Measurements from ENCODE around the gene HPN.

The HPN gene

DNA sequence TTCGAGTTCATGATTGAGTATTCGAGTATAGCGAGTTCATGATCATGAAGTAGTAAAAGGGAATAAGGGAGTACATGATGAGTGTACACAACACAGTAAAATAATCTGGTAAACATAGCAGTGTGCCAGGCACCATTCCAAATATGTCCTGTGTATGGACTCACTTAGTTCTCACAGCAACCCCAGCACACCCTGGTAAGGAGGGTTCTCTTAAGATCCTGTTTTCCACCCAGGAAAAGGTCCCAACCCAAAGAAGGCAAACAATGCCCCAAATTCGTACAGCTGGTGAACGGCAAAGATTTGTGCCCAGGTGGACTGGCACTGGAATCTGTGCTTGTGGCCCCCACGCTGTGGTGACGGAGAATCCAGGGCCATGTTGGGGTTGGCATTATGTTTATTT lies 21.4 kb downstream of the HPN start:
- DNase-seq (ENCODE audit: low read depth in 3 of 3), result no peak

DNA sequence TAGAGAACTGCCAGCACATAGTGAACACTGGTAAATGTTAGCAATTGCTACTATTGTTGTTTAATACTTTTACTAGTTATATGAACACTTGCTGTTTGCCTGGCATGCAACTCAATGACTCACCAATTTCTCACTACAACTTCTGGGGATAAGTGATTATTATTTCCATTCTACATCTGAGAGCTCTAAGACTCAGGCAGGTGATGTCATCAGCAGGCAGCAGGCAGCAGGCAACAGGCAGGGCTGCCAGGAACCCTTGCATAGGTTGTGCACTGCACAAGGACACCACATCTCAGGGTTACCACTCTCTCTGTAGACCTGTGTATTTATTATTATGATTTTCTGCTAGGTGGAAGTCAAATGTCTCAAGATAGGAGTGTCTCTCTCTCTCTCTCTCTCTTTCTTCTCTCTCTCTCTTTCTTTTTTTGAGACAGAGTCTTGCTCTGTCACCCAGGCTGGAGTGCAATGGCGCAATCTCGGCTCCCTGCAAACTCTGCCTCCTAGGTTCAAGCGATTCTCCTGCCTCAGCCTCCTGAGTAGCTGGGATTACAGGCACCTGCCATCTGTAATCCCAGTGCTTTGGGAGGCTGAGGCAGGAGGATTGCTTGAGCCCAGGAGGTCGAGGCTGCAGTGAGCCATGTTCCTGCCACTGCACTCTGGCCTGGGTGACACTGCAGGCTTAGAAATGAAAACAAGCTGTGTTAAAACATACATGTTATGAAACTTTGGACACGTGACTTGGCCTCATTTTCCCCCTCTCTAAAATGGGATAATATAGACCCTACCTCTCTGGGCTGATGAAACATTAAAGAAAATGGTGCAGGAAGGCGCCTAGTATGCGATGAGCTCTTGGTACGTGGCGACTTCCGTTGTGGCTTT lies 22.7 kb downstream of the HPN start:
- DNase-seq (ENCODE audit: low read depth in 3 of 3), result peak in 1 of 3 experiments; percentile 21

- no peak for DNase-seq (ENCODE audit: low read depth in 3 of 3)
These were observed 24.1 kb downstream of the HPN start for GRCh38 chr19:35065574-35065973.

GRCh38 chr19:35066121-35066520 lies 24.6 kb downstream of the HPN start:
- DNase-seq (ENCODE audit: low read depth in 3 of 3), result no peak

- peak; percentile 77 to 93 (median 84) for DNase-seq (ENCODE audit: low read depth in 3 of 3)
These were observed 25.4 kb downstream of the HPN start for GRCh38 chr19:35066691-35067563.

DNA sequence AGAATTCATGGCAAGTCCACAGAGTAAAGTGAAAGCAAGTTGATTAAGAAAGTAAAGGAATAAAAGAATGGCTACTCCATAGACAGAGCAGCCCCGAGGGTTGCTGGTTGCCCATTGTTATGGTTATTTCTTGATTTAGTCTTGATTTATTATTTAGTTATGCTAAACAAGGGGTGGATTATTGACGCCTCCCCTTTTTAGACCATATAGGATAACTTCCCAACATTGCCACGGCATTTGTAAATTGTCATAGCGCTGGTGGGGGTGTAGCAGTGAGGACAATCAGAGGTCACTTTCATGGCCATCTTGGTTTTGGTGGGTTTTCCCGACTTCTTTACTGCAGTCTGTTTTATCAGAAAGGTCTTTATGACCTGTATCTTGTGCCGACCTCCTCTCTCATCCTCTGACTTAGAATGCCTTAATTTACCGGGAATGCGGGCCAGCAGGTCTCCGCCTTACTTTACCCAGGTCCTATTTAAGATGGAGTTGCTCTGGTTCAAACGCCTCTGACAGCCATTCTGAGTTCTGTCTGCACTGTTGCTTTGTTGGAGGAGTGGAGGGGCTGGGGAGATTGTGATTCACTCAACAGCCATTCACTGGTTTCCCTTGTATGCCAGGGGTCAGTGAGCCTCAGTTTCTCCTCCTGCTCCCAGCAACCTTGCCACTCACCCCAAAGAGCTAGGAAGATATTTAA lies 27.6 kb downstream of the HPN start:
- DNase-seq (ENCODE audit: low read depth in 3 of 3), result no peak

GRCh38 chr19:35069696-35070095 lies 28.2 kb downstream of the HPN start:
- DNase-seq (ENCODE audit: low read depth in 3 of 3), result no peak

DNA sequence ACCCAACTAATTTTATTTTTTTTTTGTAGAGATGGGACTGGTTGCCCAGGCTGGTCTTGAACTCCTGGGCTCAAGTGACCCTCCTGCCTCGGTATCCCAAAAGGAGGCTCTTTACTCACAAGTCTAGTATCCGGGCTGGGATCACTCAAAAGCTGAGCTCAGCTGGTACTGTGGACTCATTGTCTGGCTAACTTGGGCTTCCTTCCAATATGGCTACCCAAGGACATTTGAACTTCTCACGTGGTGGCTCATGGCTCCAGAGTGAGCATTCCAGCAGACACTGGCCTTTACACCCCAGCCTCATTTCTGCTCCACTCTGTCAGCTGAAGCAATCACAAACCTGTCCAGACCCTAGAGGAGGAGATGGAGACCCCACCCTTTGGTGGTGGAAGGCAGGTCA lies 28.9 kb downstream of the HPN start:
- DNase-seq (ENCODE audit: low read depth in 3 of 3), result no peak

- DNase-seq (ENCODE audit: low read depth in 3 of 3), result no peak
These were observed 32.0 kb downstream of the HPN start for GRCh38 chr19:35073516-35073915.

- no peak for DNase-seq (ENCODE audit: low read depth in 3 of 3)
These were observed 32.4 kb downstream of the HPN start for GRCh38 chr19:35073941-35074340.

GRCh38 chr19:35074426-35075201 lies 33.1 kb downstream of the HPN start:
- no peak for DNase-seq (ENCODE audit: low read depth in 3 of 3)

- no peak for DNase-seq (ENCODE audit: low read depth in 3 of 3)
These were observed 33.9 kb downstream of the HPN start for GRCh38 chr19:35075202-35076025.

DNA sequence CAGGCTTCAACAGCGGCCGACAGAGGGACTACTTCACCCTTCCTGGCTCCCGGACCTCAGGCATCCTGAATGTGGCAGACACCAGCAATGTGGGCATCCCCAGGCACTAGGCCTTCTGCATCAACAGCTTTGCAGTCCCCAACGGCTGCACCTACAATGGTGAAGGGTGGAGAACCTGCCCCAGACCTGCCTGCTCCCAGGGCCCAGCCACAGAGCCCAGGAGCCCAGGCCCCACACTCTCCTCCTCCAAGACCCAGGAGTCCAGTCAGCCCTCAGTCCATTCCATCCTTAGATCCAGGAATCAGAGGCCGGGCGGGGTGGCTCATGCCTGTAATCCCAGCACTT lies 34.5 kb downstream of the HPN start:
- no peak for DNase-seq (ENCODE audit: low read depth in 3 of 3)

- no peak for DNase-seq (ENCODE audit: low read depth in 3 of 3)
These were observed 35.1 kb downstream of the HPN start for GRCh38 chr19:35076657-35077056.

DNA sequence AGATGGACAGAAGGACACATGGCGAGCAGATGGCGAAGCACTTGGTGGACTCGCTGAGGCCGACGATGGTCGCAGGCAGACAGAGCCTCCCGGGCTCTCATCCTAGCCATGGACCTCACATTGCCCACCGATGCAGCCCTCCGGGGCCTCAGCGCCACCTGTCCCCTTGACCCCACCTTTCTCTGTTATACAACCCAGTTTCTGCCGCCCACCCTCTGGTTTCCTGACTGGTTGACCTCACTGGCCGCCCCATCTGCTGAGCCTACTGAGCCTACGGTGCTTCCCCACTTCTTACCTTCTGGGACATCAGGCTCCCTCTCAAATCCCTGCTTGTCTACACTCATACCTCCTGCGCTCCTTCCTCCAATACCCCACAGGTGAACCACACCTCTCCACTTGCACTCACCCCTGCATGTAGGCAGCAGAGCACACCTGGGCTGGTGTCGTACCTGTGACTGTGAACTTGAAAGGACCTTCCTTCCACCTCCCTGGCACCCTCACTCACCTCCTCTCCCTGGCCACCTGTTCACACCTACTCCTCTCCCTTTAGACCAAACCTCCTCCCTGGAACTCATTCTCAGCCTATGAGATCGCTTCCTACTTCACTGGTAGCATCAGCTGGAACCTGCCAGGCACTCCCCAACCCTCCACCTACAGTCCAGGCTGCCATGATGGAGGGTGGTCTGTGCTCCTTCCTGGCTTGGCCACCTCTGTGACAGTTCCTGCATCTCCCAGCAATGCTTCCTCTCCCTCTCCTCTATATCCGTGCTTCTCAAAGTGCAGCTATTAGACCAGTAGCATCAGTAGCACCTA lies 36.1 kb downstream of the HPN start:
- no peak for DNase-seq (ENCODE audit: low read depth in 3 of 3)

DNA sequence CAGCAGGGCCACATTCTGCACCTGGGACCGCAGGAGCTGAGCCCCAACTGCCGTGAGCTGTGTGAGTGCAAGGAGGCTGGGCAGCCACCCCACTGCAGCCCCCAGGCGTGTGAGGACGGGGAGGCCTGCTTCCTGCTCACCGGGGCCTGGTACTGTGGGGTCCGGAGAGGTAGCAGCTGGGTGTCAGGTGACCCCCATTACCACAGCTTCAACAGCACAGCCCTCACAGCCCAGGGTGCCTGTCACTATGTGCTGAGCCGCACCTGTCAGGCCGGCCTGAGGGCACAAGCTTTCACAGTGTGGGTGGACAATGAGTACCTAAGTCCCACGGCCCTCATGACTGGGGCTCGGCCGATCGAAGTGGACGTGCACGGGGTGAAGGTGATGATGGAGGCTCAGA lies 38.3 kb downstream of the HPN start:
- DNase-seq (ENCODE audit: low read depth in 3 of 3), result no peak

DNA sequence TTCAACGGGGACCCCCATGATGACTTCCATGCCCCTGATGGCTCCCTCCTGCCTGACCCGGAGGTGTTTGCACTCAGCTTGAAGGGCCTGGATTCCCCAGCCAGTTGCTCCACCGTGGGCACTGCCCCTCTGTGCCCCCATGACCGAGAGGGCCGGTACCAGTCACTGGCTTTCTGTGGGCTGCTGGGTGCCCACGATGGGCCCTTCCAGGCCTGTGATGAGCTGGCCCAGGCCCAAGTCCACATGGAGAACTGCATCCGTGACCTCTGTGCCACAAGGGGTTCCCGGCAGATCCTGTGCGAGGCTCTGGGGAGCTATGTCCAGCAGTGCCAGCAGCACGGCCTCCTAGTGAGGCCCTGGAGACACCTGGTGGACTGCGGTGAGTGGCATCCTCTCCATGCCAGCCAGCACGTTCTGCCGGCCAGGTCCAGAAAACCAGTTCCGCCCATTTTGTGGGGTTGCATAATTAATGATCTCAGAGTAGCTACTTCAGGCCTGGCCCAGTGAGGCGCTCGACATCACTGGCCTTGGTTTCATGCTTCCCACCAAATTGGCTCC lies 39.2 kb downstream of the HPN start:
- DNase-seq (ENCODE audit: low read depth in 3 of 3), result no peak

DNA sequence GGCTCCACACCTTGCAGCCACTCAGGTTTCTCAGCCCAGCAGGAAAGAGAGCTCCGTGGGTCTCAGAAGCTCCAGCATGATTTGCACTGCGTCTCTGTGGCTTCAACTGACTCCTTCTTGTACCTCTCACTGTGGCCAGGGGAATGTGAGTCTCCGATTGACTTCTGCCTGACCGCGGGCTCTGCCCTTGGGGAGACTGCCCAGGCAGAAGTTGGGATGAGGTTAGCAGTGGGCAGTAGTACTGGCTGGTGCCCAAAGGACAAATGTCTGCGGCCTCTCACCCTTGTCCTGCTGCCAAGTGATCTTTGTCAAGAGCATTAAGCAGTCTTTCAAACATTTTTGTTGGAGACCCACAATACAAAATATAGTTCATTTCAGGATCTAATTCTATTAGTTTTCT lies 39.7 kb downstream of the HPN start:
- DNase-seq (ENCODE audit: low read depth in 3 of 3), result no peak

DNA sequence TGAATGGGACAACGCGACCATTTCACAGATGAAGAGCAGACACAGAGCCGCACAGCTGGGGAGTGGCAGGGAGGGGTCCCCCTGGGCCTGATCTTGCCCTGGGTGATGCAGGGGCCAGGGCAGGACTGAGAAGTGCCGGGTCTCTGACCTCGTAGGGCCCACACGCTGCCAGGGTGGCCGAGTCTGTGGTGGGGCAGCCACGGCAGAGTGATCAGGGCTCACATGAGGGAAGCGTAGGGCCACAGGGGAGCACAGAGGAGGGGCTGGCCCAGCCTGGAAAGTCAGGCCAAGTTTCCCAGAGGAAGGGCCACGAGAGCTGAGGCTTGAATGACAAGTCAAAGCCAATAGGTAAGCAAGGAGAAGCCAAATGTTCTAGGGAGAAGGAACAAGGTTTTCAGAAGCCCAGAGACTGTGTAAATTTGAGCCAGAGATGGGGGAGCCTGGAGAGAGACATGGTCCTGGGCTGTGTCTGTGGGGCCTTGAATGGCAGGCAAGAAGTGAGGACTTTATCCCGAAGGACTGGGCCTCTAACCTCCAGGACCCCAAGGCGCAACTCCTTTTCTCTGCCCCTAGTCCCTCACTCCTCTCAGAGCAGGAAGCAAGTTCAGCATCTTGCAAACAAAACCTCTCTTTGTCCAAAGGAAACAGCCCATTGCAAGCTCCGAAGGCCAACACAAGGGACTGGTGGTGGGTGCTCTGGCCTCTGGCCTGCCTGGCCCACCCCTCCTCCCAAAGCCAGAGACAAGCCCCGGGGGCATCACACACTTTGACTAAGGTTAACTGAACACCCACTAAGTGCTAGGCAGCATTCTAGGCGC lies 42.4 kb downstream of the HPN start:
- DNase-seq (ENCODE audit: low read depth in 3 of 3), result no peak
